Measurements from ENCODE around the gene TAX1BP1.
A peak's percentile ranks its signal among the peaks of the same experiment; 100 is the strongest.

Gene TAX1BP1

DNA sequence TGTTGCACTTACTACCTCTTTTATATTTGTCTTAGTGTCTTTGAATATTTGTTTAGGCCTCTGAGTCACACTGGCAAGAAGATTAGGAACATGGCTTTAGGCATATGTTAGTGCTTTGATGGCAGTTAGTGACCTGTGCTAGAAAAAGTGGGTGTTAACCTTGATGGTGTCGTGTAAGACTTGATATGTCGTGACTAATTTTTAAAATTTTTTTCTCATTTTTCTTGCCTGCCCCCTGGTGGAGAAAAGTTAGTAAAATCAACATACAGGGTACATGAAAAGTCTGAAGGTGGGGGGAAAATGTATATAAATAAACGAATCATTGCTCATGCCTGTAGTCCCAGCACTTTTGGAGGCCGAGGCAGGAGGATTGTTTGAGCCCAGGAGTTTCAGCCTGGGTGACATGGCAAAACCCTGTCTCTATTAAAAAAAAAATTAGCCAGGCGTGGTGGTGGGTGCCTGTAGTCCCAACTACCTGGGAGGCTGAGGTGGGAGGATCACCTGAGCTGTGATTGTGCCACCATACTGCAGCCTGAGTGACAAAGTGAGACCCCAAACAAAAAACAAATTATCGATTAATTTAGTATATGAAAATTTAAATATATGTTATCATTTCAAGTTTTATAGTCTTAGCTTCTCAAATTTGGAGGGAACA lies 44.6 kb downstream of the TAX1BP1 start:
- peak; percentile 31 for DNase-seq

- DNase-seq: no peak
Observed at GRCh38 chr7:27788437-27788836, 48.5 kb downstream of the TAX1BP1 start.

GRCh38 chr7:27793780-27794179 lies 53.8 kb downstream of the TAX1BP1 start:
- DNase-seq: no peak

GRCh38 chr7:27795977-27796376 lies 56.0 kb downstream of the TAX1BP1 start:
- DNase-seq: no peak

DNA sequence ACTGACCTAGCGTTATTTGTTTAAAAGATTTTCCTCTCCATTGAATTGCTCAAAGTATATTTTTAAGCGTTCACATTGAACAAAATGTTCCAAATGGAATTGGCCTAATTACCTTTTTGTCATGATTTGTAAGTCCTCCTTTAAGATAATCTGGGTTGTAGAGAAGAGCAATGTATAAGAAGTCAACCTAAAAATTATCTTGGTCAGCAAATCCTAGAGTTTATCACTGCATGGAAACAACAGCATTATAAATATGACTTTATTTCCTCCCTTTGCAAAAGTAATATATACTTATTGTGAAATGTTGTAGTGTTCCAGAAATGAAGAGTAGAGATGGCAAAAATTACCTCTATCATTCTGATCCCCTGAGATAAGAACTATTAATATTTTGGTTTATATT lies 59.2 kb downstream of the TAX1BP1 start:
- no peak for DNase-seq

DNA sequence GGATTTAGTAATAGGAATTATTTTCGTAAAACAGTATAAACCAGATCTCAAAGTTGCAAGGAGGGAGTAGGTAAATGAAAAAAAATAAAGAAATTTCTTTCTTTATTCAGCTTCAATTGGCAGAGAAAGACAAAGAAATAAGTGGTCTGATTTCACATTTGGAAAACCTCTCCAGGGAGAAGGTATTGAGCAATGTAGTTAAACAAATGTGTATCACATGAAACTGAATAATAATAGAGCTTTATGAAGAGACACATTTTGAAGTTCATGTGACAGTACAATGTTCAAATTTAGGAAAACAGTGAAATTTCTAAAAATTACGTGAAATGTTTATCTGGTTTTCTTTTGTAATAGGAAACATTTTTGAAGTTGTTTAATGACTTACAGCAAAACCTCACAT lies 63.0 kb downstream of the TAX1BP1 start:
- DNase-seq: no peak

DNA sequence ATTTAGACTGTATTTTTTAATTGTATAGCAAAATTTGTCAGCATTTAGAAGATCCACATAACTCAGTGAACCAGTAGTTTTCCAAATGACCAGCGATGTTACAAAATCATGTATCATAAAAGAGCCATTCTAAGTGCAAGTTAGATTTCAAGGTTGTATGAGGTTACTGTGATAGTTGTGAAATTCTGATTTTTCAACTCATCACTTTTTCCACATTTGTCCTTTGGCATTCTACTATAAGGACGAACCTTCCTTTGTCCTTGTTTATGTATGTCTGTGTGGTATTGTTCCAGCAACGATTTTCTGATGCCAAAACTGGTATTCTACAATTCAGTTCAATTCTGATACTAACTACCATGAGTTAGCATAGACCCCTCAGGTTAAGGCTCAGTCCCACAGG lies 64.2 kb downstream of the TAX1BP1 start:
- DNase-seq: no peak

DNA sequence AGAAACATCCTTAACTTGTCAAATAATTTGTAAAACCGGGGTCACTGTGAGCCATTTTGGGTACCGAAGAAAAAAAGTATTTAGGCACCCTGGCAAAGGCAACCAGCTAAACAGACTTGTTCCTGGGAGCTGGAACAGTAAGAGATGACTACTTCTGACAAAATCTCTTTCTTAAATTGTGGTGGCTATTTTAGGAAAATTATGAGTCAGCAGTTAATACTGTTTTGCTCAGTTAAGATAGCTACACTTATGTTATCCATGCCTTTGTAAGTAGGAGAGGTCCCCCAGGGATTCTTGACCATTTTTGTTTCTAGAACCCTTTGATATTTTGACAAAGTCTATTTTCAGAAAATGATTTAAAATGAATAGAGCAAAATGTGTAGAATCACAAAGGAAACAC lies 68.7 kb downstream of the TAX1BP1 start:
- DNase-seq: no peak

- no peak for DNase-seq
Observed at GRCh38 chr7:27810186-27810585, 70.2 kb downstream of the TAX1BP1 start.

DNA sequence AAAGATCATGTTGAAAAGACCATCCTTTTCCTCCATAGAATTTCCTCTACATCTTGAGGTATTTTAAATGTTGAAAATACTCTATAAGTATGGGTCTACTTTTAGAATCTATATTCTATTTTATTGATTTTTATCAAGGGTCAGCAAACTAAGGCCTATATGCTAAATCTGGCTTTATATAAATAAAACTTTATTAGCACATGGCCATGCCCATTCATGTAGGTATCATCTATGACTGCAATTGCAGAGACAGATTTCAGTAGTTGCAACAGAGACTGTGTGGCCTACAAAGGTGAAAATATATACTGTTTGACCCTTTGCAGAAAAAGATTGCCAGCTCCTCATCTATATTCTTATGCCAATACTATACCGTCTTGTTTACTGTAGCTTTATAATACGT lies 72.7 kb downstream of the TAX1BP1 start:
- no peak for DNase-seq

DNA sequence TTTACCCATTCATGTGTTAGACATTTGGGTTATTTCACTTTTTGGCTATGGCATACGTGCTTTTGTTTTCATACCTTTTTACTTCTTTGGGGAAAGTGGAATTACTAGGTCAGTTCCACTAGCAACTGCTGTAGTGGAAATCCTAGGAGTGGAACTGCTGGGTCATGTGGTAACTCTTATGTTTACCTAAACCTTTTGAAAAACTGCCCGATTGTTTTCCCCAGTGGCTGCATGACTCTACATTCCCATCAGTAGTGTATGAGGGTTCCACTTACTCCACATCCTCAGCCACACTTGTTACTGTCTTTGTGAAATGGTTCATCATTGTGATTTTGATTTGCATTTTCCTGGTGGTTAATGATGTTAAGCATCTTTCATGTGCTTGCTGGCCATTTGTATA lies 82.3 kb downstream of the TAX1BP1 start:
- DNase-seq: no peak

- DNase-seq: no peak
Observed at GRCh38 chr7:27825891-27826290, 85.9 kb downstream of the TAX1BP1 start.

DNA sequence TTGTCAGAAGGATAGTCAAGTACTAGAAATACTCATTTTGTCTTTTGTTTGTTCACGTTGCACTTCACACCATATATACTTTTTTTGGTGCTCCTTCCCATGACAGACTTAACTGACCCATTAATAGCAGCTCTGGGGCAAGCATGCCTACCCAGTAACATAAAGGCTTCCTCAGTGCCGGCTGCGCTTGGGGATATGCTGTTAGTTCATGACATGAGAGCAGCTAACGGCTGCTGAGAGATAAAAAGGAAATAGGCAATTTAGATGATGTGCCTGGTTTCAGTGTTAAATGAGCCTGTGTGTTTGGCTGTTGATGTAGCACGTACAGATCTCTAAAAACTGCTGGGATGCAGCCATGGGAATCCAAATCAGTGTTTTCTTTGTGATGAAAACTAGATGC lies 86.4 kb downstream of the TAX1BP1 start:
- no peak for DNase-seq

DNA sequence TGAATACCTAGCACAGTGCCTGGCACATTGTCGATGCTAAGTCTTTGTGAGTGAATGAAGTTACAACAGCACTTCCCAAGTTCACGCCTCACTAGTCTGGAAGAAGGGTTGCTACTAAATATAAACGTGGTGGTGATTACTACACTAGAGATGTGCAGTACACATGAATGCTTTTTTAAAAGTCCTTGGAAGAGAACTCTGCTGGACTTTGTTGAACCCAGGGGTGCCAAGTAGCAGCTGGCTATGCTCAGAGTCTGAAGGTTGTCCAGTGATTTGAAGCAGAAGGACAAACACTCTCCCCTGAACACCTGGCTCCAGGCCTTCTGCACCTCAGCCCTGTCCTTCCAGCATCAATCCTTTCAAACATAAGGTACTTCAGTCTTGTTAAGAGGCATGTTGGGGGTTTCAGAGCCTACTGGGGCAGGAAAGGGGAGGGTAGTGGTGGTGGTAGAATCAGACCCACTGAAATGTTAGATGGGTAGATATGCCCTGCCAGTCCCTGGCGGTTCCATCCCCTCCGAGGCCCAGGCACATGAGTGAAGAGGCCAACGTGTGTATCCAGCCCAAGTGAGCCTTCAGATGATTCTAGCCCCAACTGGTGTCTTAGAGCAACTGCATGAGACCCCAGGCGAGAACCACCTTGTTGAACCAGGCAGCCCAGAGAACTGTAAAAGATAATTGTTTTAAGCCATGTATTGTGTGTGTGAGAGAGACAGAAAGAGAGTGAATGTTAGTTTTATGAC lies 94.4 kb downstream of the TAX1BP1 start:
- no peak for DNase-seq

GRCh38 chr7:27835376-27835775 lies 95.4 kb downstream of the TAX1BP1 start:
- DNase-seq: no peak

- DNase-seq: no peak
Observed at GRCh38 chr7:27836536-27836935, 96.6 kb downstream of the TAX1BP1 start.

GRCh38 chr7:27839099-27839498 lies 99.1 kb downstream of the TAX1BP1 start:
- DNase-seq: no peak

DNA sequence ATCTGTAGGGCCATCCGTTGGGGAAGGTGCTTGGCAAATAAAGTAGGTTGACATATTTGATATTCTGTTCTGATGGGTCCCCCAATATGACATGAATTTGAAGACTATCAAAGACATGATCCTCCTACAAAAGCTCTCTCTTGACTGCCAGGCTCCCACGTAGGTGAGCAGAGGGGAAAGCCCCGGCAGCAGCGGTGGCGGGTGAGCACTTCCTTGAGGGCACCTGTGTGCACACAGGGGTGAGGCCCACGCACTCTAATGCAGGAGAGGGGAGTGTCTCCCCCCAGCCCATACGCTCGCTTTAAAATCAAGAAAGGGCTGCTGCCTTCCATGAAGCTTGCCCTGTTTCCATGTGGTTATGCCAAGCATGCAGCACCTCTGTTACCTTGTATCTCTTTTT lies 100.4 kb downstream of the TAX1BP1 start:
- no peak for DNase-seq

GRCh38 chr7:27840760-27841364 lies 100.9 kb downstream of the TAX1BP1 start:
- DNase-seq: no peak

GRCh38 chr7:27842094-27842692 lies 102.2 kb downstream of the TAX1BP1 start:
- DNase-seq: no peak

DNA sequence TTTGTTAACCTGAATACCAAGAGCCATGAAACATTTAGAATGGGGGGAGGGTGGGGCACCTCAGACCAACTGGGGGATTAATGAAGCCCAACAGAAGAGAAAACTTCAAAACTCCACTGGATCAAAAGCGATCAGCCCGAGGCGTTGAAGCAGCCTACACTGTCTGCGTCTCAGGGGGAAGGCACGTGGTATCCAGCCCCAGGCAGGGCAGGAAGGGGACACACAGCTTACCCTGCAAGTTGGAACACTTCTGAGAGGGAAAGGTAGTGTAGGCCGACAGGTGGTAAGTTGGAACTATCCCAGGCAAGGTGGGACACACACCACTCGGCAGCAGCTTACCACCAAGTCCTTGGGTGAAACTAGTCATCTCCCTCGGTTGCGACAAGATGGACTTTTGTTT lies 102.9 kb downstream of the TAX1BP1 start:
- no peak for DNase-seq

DNA sequence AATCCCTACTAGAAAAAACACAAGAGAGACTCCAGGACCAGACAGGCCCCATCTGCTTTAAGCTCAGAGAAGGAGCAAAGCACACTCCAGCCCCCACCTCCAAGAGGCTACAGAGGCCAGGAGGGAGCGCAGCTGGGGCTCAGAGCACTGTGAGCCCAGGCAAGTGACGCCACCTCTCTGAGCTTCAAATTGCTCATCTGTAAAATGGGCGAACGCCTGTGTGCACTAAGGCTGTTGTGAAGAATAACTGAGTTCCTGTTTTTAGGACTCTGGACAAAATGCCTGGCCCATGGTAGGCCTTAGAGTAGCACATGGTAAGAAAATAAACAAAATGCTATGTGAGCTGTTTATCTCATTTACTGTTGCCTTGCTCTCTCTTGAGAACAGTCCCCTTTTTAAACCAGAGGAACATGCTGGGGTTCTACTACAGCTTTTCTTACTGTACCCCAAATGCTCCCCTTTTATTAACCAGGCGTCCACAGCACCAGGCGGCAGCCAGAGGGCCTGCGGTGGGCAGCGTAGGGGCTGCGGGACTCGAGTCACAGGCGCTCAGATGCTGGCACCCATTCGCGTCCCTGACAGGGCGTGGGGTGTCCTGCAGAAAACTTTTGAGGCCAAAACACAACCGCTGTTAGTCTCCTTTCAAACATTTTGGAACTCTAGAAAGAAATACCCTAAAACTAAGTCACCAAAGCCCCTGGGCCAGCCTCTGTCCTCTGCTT lies 103.8 kb downstream of the TAX1BP1 start:
- no peak for DNase-seq

DNA sequence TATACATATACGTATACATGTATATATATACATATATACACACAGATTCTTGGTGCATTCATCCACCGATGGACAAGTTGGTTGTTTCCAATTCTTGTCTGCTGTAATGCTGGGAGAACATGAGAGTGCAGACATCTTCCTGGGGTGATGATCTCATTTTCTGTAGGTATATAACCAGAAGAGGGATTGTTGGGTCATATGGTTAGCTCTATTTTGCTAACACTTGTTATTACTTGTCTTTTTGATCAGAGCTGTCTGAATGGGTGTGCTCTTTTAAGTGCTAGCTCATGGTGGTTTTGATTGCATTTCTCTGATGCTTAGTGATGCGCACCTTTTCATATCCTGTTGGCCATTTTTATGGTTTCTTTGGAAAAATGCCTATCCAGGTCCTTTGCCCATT lies 106.4 kb downstream of the TAX1BP1 start:
- no peak for DNase-seq

All from NCI-H1694 treated with DMSO at 0.1 percent for 48 hours (cell line).